Neuronal stem cell (in vitro differentiated cells): ENCODE results near the gene BCL2L11.

ENCODE experiments used
- DNase-seq: peaks from one replicate; pipeline ENCODE4 v3.0.0-alpha.2; 2013; ENCODE audit warnings: low spot score
- H2AFZ ChIP-seq: one replicate; pipeline ENCODE4 v1.6.1; 2013; ENCODE audit warnings: mild to moderate bottlenecking, low read length, inconsistent platforms
- H2AK5ac ChIP-seq: 2 replicates; pipeline ENCODE4 v1.6.1; 2013; ENCODE audit warnings: low read depth, mild to moderate bottlenecking, inconsistent platforms, low read length, moderate library complexity, mixed read lengths
- H2BK120ac ChIP-seq: 2 replicates; pipeline ENCODE4 v1.6.1; 2013; ENCODE audit warnings: low read depth, mild to moderate bottlenecking, inconsistent platforms, low read length, moderate library complexity, mixed read lengths
- H2BK12ac ChIP-seq: one replicate; pipeline ENCODE4 v1.6.1; 2013; ENCODE audit warnings: low read length, inconsistent platforms
- H2BK15ac ChIP-seq: 2 replicates; pipeline ENCODE4 v1.6.1; 2013; ENCODE audit warnings: mild to moderate bottlenecking, low read length, inconsistent platforms, mixed read lengths
- H2BK5ac ChIP-seq: one replicate; pipeline ENCODE4 v1.6.1; 2013; ENCODE audit warnings: inconsistent platforms, mild to moderate bottlenecking, low read length, moderate library complexity
- H3K14ac ChIP-seq: one replicate; pipeline ENCODE4 v1.6.1; 2013; ENCODE audit warnings: low read length, inconsistent platforms
- H3K18ac ChIP-seq: 2 replicates; pipeline ENCODE4 v1.6.1; 2013; ENCODE audit warnings: low read length, inconsistent platforms
- H3K23ac ChIP-seq: 2 replicates; pipeline ENCODE4 v1.6.1; 2013; ENCODE audit warnings: low read depth, mild to moderate bottlenecking, mixed read lengths, low read length, inconsistent platforms; ENCODE audit not compliant: poor library complexity
- H3K27ac ChIP-seq: replicated peaks from 3 replicates; pipeline ENCODE4 v1.5.1; 2013; ENCODE audit warnings: low read length, inconsistent platforms
- H3K27me3 ChIP-seq, 3 experiments: 2 replicates each; pipeline ENCODE4 v1.6.1; 2013; ENCODE audit warnings: low read length in 3 of 3, mild to moderate bottlenecking in 2 of 3, inconsistent platforms in 1 of 3, low read depth in 1 of 3, mixed read lengths in 1 of 3, moderate library complexity in 1 of 3; ENCODE audit not compliant: control insufficient read depth in 3 of 3, insufficient read depth in 3 of 3
- H3K36me3 ChIP-seq, 2 donors: replicated peaks in 1 of 2; 2 replicates each; pipeline ENCODE4 v1.6.1; 2013; ENCODE audit warnings: low read length in 2 of 2; ENCODE audit not compliant: control insufficient read depth in 2 of 2, insufficient read depth in 2 of 2
- H3K4ac ChIP-seq: 2 replicates; pipeline ENCODE4 v1.6.1; 2013; ENCODE audit warnings: inconsistent platforms, mild to moderate bottlenecking, low read length, moderate library complexity
- H3K4me1 ChIP-seq, 2 donors: 1 replicate in 1 of 2; 2 replicates in 1 of 2; pipeline ENCODE4 v1.6.1; 2013; ENCODE audit warnings: low read length in 2 of 2, low read depth in 1 of 2; ENCODE audit not compliant: control insufficient read depth in 2 of 2, insufficient read depth in 1 of 2
- H3K4me2 ChIP-seq: one replicate; pipeline ENCODE4 v1.6.1; 2013; ENCODE audit warnings: mild to moderate bottlenecking, low read length, inconsistent platforms; ENCODE audit not compliant: insufficient read depth, poor library complexity, severe bottlenecking
- H3K4me3 ChIP-seq, 2 donors: 2 replicates each; pipeline ENCODE4 v1.5.1; 2013; ENCODE audit warnings: low read length in 2 of 2, mild to moderate bottlenecking in 2 of 2, inconsistent platforms in 1 of 2, moderate library complexity in 1 of 2
- H3K79me1 ChIP-seq: one replicate; pipeline ENCODE4 v1.6.1; 2013; ENCODE audit warnings: low read depth, mild to moderate bottlenecking, inconsistent platforms, low read length, moderate library complexity
- H3K9ac ChIP-seq: one replicate; pipeline ENCODE4 v1.6.1; 2013; ENCODE audit warnings: mild to moderate bottlenecking, low read depth, low read length, inconsistent platforms; ENCODE audit not compliant: poor library complexity
- H3K9me3 ChIP-seq, 2 donors: replicated peaks in 1 of 2; 2 replicates each; pipeline versions ENCODE3 to v1.6.1; 2013; ENCODE audit warnings: low read length in 2 of 2, mild to moderate bottlenecking in 2 of 2, inconsistent platforms in 1 of 2, low read depth in 1 of 2, mixed read lengths in 1 of 2, moderate library complexity in 1 of 2; ENCODE audit not compliant: control insufficient read depth in 2 of 2, insufficient read depth in 1 of 2
- H4K8ac ChIP-seq: one replicate; pipeline ENCODE4 v1.6.1; 2013; ENCODE audit warnings: low read depth, mild to moderate bottlenecking, inconsistent platforms, low read length, moderate library complexity
- H4K91ac ChIP-seq: one replicate; pipeline ENCODE4 v1.6.1; 2013; ENCODE audit warnings: low read length, low read depth, mild to moderate bottlenecking, inconsistent platforms; ENCODE audit not compliant: poor library complexity
- WGBS, 2 donors: extraction: QIAGEN DNeasy Blood & Tissue Kit; methylation state at CpG; one replicate each; pipeline ENCODE4 v1.1.7; 2013; ENCODE audit warnings: missing lambda C conversion rate in 2 of 2, mixed read lengths in 1 of 2; ENCODE audit not compliant: insufficient read length in 2 of 2, insufficient replicate concordance in 1 of 2; ENCODE audit errors: extremely low coverage in 2 of 2; 5-methylcytosine and 5-hydroxymethylcytosine counted together

The BCL2L11 gene

DNA sequence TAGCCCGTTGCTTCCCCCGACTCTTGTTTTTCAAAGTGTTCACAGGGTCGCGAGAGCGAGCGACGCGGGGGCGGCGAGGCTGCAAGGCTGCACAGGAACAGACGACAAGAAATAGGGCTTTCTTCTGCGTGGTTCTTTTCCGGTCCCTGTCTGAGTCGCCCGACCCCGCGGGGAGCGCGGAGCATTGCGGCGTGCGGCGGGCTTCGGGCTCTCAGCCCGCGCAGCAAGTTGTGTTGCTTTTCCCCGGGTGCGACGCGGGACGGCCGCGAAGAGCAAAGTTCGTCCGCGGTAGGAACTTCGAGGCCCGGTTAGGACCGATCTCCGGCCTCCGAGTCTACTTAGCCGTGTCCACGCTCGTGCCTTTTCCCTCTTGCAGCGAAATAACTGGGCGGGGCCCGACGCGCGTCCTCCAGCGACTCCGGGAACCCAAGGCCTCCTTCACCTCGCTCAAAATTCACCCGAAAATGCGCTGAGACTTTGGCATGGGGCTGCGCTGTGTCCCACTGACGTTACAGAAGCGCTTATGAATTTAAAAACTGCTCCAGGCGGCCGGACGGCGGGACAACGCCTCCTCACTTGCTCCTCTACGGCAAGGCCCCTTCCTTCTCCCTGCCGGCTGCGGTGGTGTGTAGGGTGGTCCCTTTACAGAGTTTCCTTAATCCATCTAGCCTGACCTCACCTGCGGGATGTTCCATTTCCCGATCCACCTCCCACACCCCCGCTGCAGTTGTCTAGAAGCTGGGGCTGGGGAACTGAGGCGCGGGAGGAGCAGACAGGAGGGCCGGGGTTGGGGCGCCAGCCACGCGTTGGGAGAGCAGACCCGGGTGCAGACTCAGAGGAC is 1.5 kb upstream of the BCL2L11 start:
- no peak overlapping the region for H4K8ac ChIP-seq
- peak overlapping the region; percentile 88 for H2BK15ac ChIP-seq
- no CpG with 5 or more reads among the region's 76 CpGs for WGBS, 2 donors
- peak overlapping the region; percentile 70 to 87 for H3K4me3 ChIP-seq
- peak overlapping the region; percentile 93 for H3K4me2 ChIP-seq
- peak overlapping the region; percentile 65 for H3K9ac ChIP-seq
- peak overlapping the region; percentile 72 for H3K14ac ChIP-seq
- H3K9me3 ChIP-seq = peaks cover 0 to 7% of the 10 kb centered on the region in 2 donors
- H2BK5ac ChIP-seq = peak overlapping the region; percentile 39
- peaks cover 4% of the 10 kb centered on the region for H3K79me1 ChIP-seq
- H3K27ac ChIP-seq = no peak overlapping the region
- peak overlapping the region; percentile 73 for H2BK12ac ChIP-seq
- H3K4ac ChIP-seq = peak overlapping the region; percentile 48
- H2BK120ac ChIP-seq = peak overlapping the region; percentile 89
- peak overlapping the region; percentile 94 for H3K18ac ChIP-seq
- peak; percentile 23 for DNase-seq
- peaks cover 18 to 20% of the 10 kb centered on the region in 2 donors for H3K4me1 ChIP-seq
- H3K36me3 ChIP-seq = peaks cover 4 to 8% of the 10 kb centered on the region in 2 donors
- peak overlapping the region; percentile 65 for H3K23ac ChIP-seq
- H3K27me3 ChIP-seq = peaks cover 7 to 27% (median 26%) of the 10 kb centered on the region in 3 experiments
- H4K91ac ChIP-seq = no peak overlapping the region
- peak overlapping the region; percentile 57 for H2AK5ac ChIP-seq
- H2AFZ ChIP-seq = peak overlapping the region; percentile 99

GRCh38 chr2:111119822-111120252 is 877 bp upstream of the BCL2L11 start:
- no peak overlapping the region for H3K4ac ChIP-seq
- H3K27me3 ChIP-seq = peaks cover 7 to 27% (median 26%) of the 10 kb centered on the region in 3 experiments
- peak overlapping the region; percentile 76 to 87 for H3K4me3 ChIP-seq
- H4K8ac ChIP-seq = peak overlapping the region; percentile 29
- peak overlapping the region; percentile 99 for H2AFZ ChIP-seq
- peaks cover 5 to 14% of the 10 kb centered on the region in 2 donors for H3K36me3 ChIP-seq
- H3K79me1 ChIP-seq = peaks cover 4% of the 10 kb centered on the region
- H2BK120ac ChIP-seq = peak overlapping the region; percentile 89
- no peak overlapping the region for H3K14ac ChIP-seq
- H3K4me2 ChIP-seq = peak overlapping the region; percentile 93
- H4K91ac ChIP-seq = no peak overlapping the region
- peak overlapping the region; percentile 57 for H2AK5ac ChIP-seq
- H3K18ac ChIP-seq = peak overlapping the region; percentile 94
- peak; percentile 27 for DNase-seq
- H3K23ac ChIP-seq = peak overlapping the region; percentile 65
- peak overlapping the region; percentile 77 for H3K27ac ChIP-seq
- H2BK5ac ChIP-seq = peak overlapping the region; percentile 39
- H2BK12ac ChIP-seq = peak overlapping the region; percentile 58
- peaks cover 18 to 20% of the 10 kb centered on the region in 2 donors for H3K4me1 ChIP-seq
- H3K9me3 ChIP-seq = peaks cover 0 to 7% of the 10 kb centered on the region in 2 donors
- no CpG with 5 or more reads among the region's 27 CpGs for WGBS, 2 donors
- peak overlapping the region; percentile 92 for H3K9ac ChIP-seq
- H2BK15ac ChIP-seq = peak overlapping the region; percentile 88

DNA sequence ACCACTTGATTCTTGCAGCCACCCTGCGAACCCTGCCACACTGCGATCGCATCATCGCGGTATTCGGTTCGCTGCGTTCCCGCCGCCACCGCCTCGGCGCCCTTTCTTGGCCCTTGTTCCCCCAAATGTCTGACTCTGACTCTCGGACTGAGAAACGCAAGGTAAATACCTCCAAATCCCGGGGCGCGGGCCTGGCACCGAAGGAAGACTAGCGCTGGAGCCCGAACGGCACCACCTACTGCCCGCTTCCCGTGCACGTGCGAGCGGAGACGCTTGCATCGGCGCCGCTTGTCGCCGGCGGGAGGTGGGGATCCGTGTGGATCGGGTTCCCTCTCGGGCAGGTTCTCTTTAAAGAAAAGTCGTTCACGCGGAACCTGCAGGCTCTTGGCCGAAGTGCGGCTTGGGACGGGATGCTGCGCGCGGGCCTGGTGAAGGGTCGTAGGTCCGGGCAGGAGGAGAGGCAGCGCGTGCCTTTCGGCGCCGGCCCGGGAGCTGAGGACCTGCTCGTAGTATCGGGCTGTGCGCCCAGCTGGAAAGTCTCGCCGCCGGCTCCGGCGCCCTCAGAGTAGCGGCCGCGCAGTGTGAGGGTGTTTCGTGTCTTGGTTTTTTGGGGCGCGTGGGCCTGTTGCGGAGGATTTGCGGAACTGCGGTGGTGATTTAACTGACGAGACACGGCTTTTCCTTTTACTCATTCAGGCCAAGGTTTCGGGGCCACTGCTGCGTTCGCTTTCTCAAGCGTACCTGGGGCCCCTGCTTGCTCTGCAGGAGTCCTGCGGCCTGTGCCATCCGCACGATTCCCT is 514 bp downstream of the BCL2L11 start:
- Histone ChIP-seq H2AFZ (peak overlapping the region; percentile 99), H3K14ac (peak overlapping the region; percentile 41), H2BK5ac (peak overlapping the region; percentile 93), H3K23ac (peak overlapping the region; percentile 94), H3K36me3 (peaks cover 11 to 28% of the 10 kb centered on the region in 2 donors), H3K4me1 (peaks cover 18 to 21% of the 10 kb centered on the region in 2 donors), H4K91ac (no peak overlapping the region), H3K79me1 (peaks cover 4% of the 10 kb centered on the region), H3K4me2 (peak overlapping the region; percentile 93), H4K8ac (no peak overlapping the region), H2BK12ac (peak overlapping the region; percentile 61), H2BK120ac (peak overlapping the region; percentile 16), H2AK5ac (peak overlapping the region; percentile 67), H3K4me3 (peak overlapping the region; percentile 87 to 98), H3K9ac (peak overlapping the region; percentile 99), H3K27ac (peak overlapping the region; percentile 73), H2BK15ac (peak overlapping the region; percentile 91), H3K9me3 (peaks cover 0 to 7% of the 10 kb centered on the region in 2 donors), H3K27me3 (peaks cover 7 to 27% (median 26%) of the 10 kb centered on the region in 3 experiments), H3K18ac (peak overlapping the region; percentile 97), H3K4ac (peak overlapping the region; percentile 72)
- DNase-seq = peak; percentile 56
- WGBS, 2 donors = no CpG with 5 or more reads among the region's 80 CpGs
